ENCODE results near the gene DAZAP1.

DAZAP1 gene

GRCh38 chr19:1455002-1455335 is 47.6 kb downstream of the DAZAP1 start:
- Histone ChIP-seq H3K27ac (ENCODE audit: insufficient read depth, low read depth, low read length, poor library complexity, severe bottlenecking) (no peak overlapping the region), H3K4me3 (ENCODE audit: insufficient read depth, low read depth, low read length) (no peak overlapping the region), H3K27me3 (ENCODE audit: control insufficient read depth, insufficient read depth, low read length, poor library complexity, severe bottlenecking) (peaks cover 68% of the 10 kb centered on the region), H3K4me1 (ENCODE audit: control insufficient read depth, insufficient read depth, low read length) (peaks cover 15% of the 10 kb centered on the region), H3K9me3 (ENCODE audit: control insufficient read depth, low read length) (no peaks in the 10 kb centered on the region), H3K36me3 (ENCODE audit: control insufficient read depth, insufficient read depth, low read length) (peaks cover 3% of the 10 kb centered on the region)
- 66 to 69% methylated on average over 21 to 22 of the region's 22 CpGs for WGBS, 2 experiments

GRCh38 chr19:1455336-1456120 is 48.1 kb downstream of the DAZAP1 start:
- peaks cover 15% of the 10 kb centered on the region for H3K4me1 ChIP-seq (ENCODE audit: control insufficient read depth, insufficient read depth, low read length)
- peaks cover 3% of the 10 kb centered on the region for H3K36me3 ChIP-seq (ENCODE audit: control insufficient read depth, insufficient read depth, low read length)
- H3K27ac ChIP-seq (ENCODE audit: insufficient read depth, low read depth, low read length, poor library complexity, severe bottlenecking), result no peak overlapping the region
- no peaks in the 10 kb centered on the region for H3K9me3 ChIP-seq (ENCODE audit: control insufficient read depth, low read length)
- WGBS, 2 experiments, result 73 to 76% methylated on average over 42 of the region's 42 CpGs
- H3K4me3 ChIP-seq (ENCODE audit: insufficient read depth, low read depth, low read length), result no peak overlapping the region
- peaks cover 63% of the 10 kb centered on the region for H3K27me3 ChIP-seq (ENCODE audit: control insufficient read depth, insufficient read depth, low read length, poor library complexity, severe bottlenecking)

GRCh38 chr19:1456121-1456900 is 48.9 kb downstream of the DAZAP1 start:
- Histone ChIP-seq H3K27me3 (ENCODE audit: control insufficient read depth, insufficient read depth, low read length, poor library complexity, severe bottlenecking) (peaks cover 55% of the 10 kb centered on the region), H3K4me3 (ENCODE audit: insufficient read depth, low read depth, low read length) (no peak overlapping the region), H3K4me1 (ENCODE audit: control insufficient read depth, insufficient read depth, low read length) (peaks cover 14% of the 10 kb centered on the region), H3K9me3 (ENCODE audit: control insufficient read depth, low read length) (no peaks in the 10 kb centered on the region), H3K36me3 (ENCODE audit: control insufficient read depth, insufficient read depth, low read length) (peaks cover 3% of the 10 kb centered on the region), H3K27ac (ENCODE audit: insufficient read depth, low read depth, low read length, poor library complexity, severe bottlenecking) (no peak overlapping the region)
- 92 to 93% methylated on average over 43 of the region's 43 CpGs for WGBS, 2 experiments

- Histone ChIP-seq H3K27ac (ENCODE audit: insufficient read depth, low read depth, low read length, poor library complexity, severe bottlenecking) (no peak overlapping the region), H3K27me3 (ENCODE audit: control insufficient read depth, insufficient read depth, low read length, poor library complexity, severe bottlenecking) (peaks cover 47% of the 10 kb centered on the region), H3K4me3 (ENCODE audit: insufficient read depth, low read depth, low read length) (no peak overlapping the region), H3K4me1 (ENCODE audit: control insufficient read depth, insufficient read depth, low read length) (peaks cover 11% of the 10 kb centered on the region), H3K9me3 (ENCODE audit: control insufficient read depth, low read length) (no peaks in the 10 kb centered on the region), H3K36me3 (ENCODE audit: control insufficient read depth, insufficient read depth, low read length) (peaks cover 3% of the 10 kb centered on the region)
- WGBS, 2 experiments, result 75 to 76% methylated on average over 48 of the region's 48 CpGs
Observed at GRCh38 chr19:1457031-1457739, 49.8 kb downstream of the DAZAP1 start.

DNA sequence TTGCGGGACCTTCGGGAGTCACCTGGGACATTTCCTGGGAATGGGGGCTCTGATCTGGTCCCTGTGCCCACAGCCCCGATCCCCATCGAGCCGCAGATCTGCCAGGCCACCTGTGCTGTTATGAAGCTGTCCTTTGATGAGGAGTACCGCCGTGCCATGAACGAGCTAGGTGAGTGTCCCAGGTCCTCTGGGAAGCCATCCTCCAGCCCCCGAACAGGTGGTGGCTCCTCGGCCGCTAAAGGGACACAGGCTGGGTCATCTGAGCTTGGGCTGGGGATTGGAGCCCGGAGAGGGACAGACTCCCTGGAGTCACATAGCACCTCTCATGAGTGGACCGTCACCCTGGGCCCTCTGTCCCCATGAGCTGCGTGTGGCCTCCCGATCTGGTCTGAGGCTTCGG is 50.5 kb downstream of the DAZAP1 start:
- no peaks in the 10 kb centered on the region for H3K9me3 ChIP-seq (ENCODE audit: control insufficient read depth, low read length)
- H3K27ac ChIP-seq (ENCODE audit: insufficient read depth, low read depth, low read length, poor library complexity, severe bottlenecking), result no peak overlapping the region
- H3K4me1 ChIP-seq (ENCODE audit: control insufficient read depth, insufficient read depth, low read length), result peaks cover 4% of the 10 kb centered on the region
- WGBS, 2 experiments, result 91% methylated on average over 16 of the region's 16 CpGs
- no peak overlapping the region for H3K4me3 ChIP-seq (ENCODE audit: insufficient read depth, low read depth, low read length)
- peaks cover 40% of the 10 kb centered on the region for H3K27me3 ChIP-seq (ENCODE audit: control insufficient read depth, insufficient read depth, low read length, poor library complexity, severe bottlenecking)
- H3K36me3 ChIP-seq (ENCODE audit: control insufficient read depth, insufficient read depth, low read length), result peaks cover 3% of the 10 kb centered on the region

DNA sequence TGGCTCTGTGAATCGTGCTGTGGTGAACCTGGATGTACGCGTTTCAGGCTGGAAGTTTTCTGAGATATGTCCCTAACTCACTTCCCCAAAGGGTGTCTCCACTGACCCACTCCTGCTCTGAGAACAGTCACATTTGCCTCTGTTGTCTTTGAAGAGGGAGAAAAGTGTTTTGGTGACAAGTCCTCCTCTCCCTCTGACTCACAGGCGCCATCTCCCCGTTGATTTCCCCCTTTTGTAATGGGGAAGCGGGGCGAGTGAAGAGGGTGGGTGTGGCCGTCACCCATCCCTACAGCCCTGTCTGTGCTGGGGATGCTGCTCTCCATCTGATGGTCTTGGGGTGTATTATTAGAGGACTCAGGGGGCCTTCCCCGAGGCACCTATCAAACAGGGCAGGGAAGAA is 52.1 kb downstream of the DAZAP1 start:
- no peak overlapping the region for H3K4me3 ChIP-seq (ENCODE audit: insufficient read depth, low read depth, low read length)
- peaks cover 3% of the 10 kb centered on the region for H3K36me3 ChIP-seq (ENCODE audit: control insufficient read depth, insufficient read depth, low read length)
- H3K27ac ChIP-seq (ENCODE audit: insufficient read depth, low read depth, low read length, poor library complexity, severe bottlenecking), result no peak overlapping the region
- H3K4me1 ChIP-seq (ENCODE audit: control insufficient read depth, insufficient read depth, low read length), result no peaks in the 10 kb centered on the region
- WGBS, 2 experiments, result 78 to 79% methylated on average over 9 of the region's 9 CpGs
- peaks cover 32% of the 10 kb centered on the region for H3K27me3 ChIP-seq (ENCODE audit: control insufficient read depth, insufficient read depth, low read length, poor library complexity, severe bottlenecking)
- H3K9me3 ChIP-seq (ENCODE audit: control insufficient read depth, low read length), result no peaks in the 10 kb centered on the region

- peaks cover under 1% of the 10 kb centered on the region for H3K36me3 ChIP-seq (ENCODE audit: control insufficient read depth, insufficient read depth, low read length)
- H3K4me3 ChIP-seq (ENCODE audit: insufficient read depth, low read depth, low read length), result no peak overlapping the region
- H3K27me3 ChIP-seq (ENCODE audit: control insufficient read depth, insufficient read depth, low read length, poor library complexity, severe bottlenecking), result peaks cover 36% of the 10 kb centered on the region
- H3K9me3 ChIP-seq (ENCODE audit: control insufficient read depth, low read length), result no peaks in the 10 kb centered on the region
- H3K27ac ChIP-seq (ENCODE audit: insufficient read depth, low read depth, low read length, poor library complexity, severe bottlenecking), result no peak overlapping the region
- no peaks in the 10 kb centered on the region for H3K4me1 ChIP-seq (ENCODE audit: control insufficient read depth, insufficient read depth, low read length)
- 93 to 94% methylated on average over 36 of the region's 36 CpGs for WGBS, 2 experiments
Observed at GRCh38 chr19:1460033-1460995, 52.9 kb downstream of the DAZAP1 start.

- peaks cover 38% of the 10 kb centered on the region for H3K27me3 ChIP-seq (ENCODE audit: control insufficient read depth, insufficient read depth, low read length, poor library complexity, severe bottlenecking)
- no peak overlapping the region for H3K4me3 ChIP-seq (ENCODE audit: insufficient read depth, low read depth, low read length)
- H3K36me3 ChIP-seq (ENCODE audit: control insufficient read depth, insufficient read depth, low read length), result no peaks in the 10 kb centered on the region
- no peaks in the 10 kb centered on the region for H3K9me3 ChIP-seq (ENCODE audit: control insufficient read depth, low read length)
- H3K4me1 ChIP-seq (ENCODE audit: control insufficient read depth, insufficient read depth, low read length), result peaks cover 7% of the 10 kb centered on the region
- 90 to 92% methylated on average over 24 of the region's 24 CpGs for WGBS, 2 experiments
- no peak overlapping the region for H3K27ac ChIP-seq (ENCODE audit: insufficient read depth, low read depth, low read length, poor library complexity, severe bottlenecking)
Observed at GRCh38 chr19:1461862-1462261, 54.5 kb downstream of the DAZAP1 start.

GRCh38 chr19:1465191-1466016 is 58.0 kb downstream of the DAZAP1 start:
- Histone ChIP-seq H3K36me3 (ENCODE audit: control insufficient read depth, insufficient read depth, low read length) (no peaks in the 10 kb centered on the region), H3K4me3 (ENCODE audit: insufficient read depth, low read depth, low read length) (no peak overlapping the region), H3K9me3 (ENCODE audit: control insufficient read depth, low read length) (no peaks in the 10 kb centered on the region), H3K27me3 (ENCODE audit: control insufficient read depth, insufficient read depth, low read length, poor library complexity, severe bottlenecking) (peaks cover 68% of the 10 kb centered on the region), H3K4me1 (ENCODE audit: control insufficient read depth, insufficient read depth, low read length) (peaks cover 25% of the 10 kb centered on the region), H3K27ac (ENCODE audit: insufficient read depth, low read depth, low read length, poor library complexity, severe bottlenecking) (no peak overlapping the region)
- WGBS, 2 experiments, result 29 to 30% methylated on average over 83 of the region's 83 CpGs
